GM23248 (cell line): ENCODE data around the gene B3GNT4.

Experiments
- EZH2 ChIP-seq: fragments of 200-600 bp; sonication (generic); IDR thresholded peaks from 2 replicates; pipeline ENCODE4 v1.6.1; 2018; ENCODE audit warnings: antibody characterized with exemption, mild to moderate bottlenecking; ENCODE audit not compliant: insufficient read depth, poor library complexity, severe bottlenecking
- EZH2phosphoT487 ChIP-seq: fragments of 200-600 bp; sonication (generic); IDR thresholded peaks from 2 replicates; pipeline ENCODE4 v1.6.1; 2018; ENCODE audit warnings: antibody characterized with exemption, moderate library complexity, mild to moderate bottlenecking, low read depth; ENCODE audit not compliant: insufficient read depth

DNA sequence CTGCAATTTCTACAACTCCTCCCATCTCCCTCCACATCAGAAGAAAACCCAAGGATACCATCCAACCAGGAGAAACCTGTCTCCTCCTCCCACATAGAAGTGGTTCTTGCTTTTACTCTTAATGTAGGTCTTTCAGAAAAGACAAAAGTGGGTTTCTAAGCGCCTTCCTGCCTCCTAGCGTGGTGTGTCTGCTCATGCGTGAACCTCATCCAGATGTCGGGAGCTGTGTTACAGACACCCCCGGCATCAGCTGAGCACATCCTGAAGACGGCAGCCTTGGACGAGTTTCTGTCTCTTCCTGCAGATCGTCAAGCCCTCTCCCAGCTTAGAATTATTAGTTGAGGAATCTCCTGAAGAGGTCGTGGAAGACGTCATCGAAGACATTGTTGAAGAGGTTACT lies 11.1 kb upstream of the B3GNT4 start:
- TF ChIP-seq EZH2, result no peak
- no peak for TF ChIP-seq EZH2phosphoT487
